ENCODE results near the gene ZDHHC18.
"Not testable (repeated sequence)": the region's sequence is repeated elsewhere in the genome, so short reads cannot be mapped to it uniquely, and the experiment has no call there.

Gene ZDHHC18

GRCh38 chr1:26792924-26793323 lies 33.6 kb upstream of the ZDHHC18 start:
- TF ChIP-seq, protein P1, sequence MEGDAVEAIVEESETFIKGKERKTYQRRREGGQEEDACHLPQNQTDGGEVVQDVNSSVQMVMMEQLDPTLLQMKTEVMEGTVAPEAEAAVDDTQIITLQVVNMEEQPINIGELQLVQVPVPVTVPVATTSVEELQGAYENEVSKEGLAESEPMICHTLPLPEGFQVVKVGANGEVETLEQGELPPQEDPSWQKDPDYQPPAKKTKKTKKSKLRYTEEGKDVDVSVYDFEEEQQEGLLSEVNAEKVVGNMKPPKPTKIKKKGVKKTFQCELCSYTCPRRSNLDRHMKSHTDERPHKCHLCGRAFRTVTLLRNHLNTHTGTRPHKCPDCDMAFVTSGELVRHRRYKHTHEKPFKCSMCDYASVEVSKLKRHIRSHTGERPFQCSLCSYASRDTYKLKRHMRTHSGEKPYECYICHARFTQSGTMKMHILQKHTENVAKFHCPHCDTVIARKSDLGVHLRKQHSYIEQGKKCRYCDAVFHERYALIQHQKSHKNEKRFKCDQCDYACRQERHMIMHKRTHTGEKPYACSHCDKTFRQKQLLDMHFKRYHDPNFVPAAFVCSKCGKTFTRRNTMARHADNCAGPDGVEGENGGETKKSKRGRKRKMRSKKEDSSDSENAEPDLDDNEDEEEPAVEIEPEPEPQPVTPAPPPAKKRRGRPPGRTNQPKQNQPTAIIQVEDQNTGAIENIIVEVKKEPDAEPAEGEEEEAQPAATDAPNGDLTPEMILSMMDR (IDR thresholded peaks at IDR 0.05; ENCODE audit: insufficient read depth, low read depth, low read length, missing control alignments) = no peak
- DNase-seq (ENCODE audit: low read depth) = no peak

DNA sequence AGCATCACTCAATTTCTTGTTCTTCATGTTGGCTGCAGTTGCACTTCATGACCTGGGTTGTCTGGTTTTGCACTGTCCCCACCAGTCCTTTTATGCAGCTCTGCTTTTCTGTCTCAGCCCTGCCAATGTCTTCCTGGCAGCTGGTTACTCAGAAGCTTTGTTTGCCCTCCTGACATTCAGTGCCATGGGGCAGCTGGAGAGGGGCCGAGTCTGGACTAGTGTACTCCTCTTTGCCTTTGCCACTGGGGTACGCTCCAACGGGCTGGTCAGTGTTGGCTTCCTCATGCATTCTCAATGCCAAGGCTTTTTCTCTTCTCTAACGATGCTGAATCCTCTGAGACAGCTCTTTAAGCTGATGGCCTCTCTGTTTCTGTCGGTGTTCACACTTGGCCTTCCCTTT lies 32.1 kb upstream of the ZDHHC18 start:
- DNase-seq (ENCODE audit: low read depth) = no peak
- TF ChIP-seq, protein P1 (IDR thresholded peaks at IDR 0.05; ENCODE audit: insufficient read depth, low read depth, low read length, missing control alignments) = no peak
- no peak overlapping the region for H3K4me3 ChIP-seq (ENCODE audit: low read length)

More at GRCh38 chr1:26792924-26793323, 33.6 kb upstream of the ZDHHC18 start:
- no peak overlapping the region for H3K4me3 ChIP-seq (ENCODE audit: low read length)

DNA sequence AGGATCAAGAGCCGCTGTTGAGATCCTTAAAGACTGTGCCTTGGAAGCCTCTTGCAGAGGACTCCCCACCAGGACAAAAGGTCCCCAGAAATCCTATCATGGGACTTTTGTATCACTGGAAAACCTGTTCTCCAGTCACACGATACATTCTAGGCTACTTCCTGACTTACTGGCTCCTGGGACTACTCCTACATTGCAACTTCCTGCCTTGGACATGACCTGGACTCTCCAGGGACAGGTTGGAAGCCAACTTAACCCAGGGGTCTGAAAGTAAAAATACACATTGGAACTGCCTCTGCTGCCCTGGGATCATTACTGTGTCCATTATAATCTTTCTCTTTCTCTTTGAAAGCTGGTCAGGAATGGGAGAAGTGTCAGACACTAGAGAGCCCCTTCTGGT lies 28.9 kb upstream of the ZDHHC18 start:
- no peak for DNase-seq (ENCODE audit: low read depth)
- H3K4me3 ChIP-seq (ENCODE audit: low read length) = no peak overlapping the region
- TF ChIP-seq, protein P1 (IDR thresholded peaks at IDR 0.05; ENCODE audit: insufficient read depth, low read depth, low read length, missing control alignments) = no peak

- H3K4me3 ChIP-seq (ENCODE audit: low read length) = no peak overlapping the region
- DNase-seq (ENCODE audit: low read depth) = peak; percentile 85
- TF ChIP-seq, protein P1 (IDR thresholded peaks at IDR 0.05; ENCODE audit: insufficient read depth, low read depth, low read length, missing control alignments) = no peak
These were observed 26.9 kb upstream of the ZDHHC18 start for GRCh38 chr1:26799479-26800142.

DNA sequence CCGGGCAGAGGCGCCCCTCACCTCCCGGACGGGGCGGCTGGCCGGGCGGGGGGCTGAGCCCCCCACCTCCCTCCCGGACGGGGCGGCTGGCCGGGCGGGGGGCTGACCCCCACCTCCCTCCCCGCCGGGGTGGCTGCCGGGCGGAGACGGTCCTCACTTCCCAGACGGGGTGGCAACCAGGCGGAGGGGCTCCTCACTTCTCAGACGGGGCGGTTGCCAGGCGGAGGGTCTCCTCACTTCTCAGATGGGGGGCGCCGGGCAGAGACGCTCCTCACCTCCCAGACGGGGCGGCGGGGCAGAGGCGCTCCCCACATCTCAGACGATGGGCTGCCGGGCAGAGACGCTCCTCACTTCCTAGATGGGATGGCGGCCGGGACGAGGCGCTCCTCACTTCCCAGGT lies 22.6 kb upstream of the ZDHHC18 start:
- not testable (repeated sequence) for DNase-seq (ENCODE audit: low read depth); H3K4me3 ChIP-seq (ENCODE audit: low read length)

DNA sequence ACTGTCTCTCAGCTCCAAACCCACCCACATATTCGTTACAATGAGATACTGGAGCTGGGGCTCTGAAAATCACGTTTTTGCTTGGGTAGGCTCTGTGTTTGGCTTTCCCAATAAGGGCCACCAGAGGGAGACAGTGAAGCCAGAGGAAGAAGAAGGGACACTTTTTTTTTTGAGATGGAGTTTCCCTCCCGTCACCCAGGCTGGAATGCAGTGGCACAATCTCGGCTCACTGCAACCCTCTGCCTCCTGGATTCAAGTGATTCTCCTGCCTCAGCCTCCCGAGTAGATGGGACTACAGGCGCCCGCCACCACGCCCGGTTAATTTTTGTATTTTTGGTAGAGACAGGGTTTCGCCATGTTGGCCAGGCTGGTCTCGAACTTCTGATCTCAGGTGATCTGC lies 16.4 kb upstream of the ZDHHC18 start:
- TF ChIP-seq, protein P1 (IDR thresholded peaks at IDR 0.05; ENCODE audit: insufficient read depth, low read depth, low read length, missing control alignments) = peak; percentile 89
- not testable (repeated sequence) for H3K4me3 ChIP-seq (ENCODE audit: low read length)
- DNase-seq (ENCODE audit: low read depth) = peak; percentile 80

GRCh38 chr1:26811057-26811456 lies 15.4 kb upstream of the ZDHHC18 start:
- no peak overlapping the region for H3K4me3 ChIP-seq (ENCODE audit: low read length)
- TF ChIP-seq, protein P1 (IDR thresholded peaks at IDR 0.05; ENCODE audit: insufficient read depth, low read depth, low read length, missing control alignments) = no peak
- DNase-seq (ENCODE audit: low read depth) = no peak

Measured in epithelial cell of esophagus (primary cell).